Measurements from ENCODE around the gene JARID2. TPM values are rescaled to one million over a fixed set of nuclear protein-coding genes. Genes with fewer than 3 reads are reported as not detected.

Gene JARID2
- total RNA-seq, 1 experiment from 2014 or later, result 180 TPM

DNA sequence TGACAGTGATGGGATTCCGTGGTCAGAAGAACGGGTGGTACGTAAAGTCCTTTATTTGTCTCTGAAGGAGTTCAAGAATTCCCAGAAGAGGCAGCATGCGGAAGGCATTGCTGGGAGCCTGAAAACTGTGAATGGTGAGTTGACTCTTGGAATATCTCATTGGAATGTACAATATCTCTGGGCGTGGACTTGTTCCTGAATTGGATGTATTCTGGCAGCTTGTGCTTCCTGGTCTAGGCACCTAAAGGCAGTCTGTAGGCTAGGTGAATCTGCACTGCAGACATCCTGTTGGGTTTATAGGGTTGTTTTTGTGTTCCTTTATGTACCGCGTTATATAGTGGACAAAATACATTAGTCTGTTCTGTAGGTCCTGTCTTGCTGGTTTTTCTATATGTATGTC is 128.2 kb downstream of the JARID2 start:
- Mint-ChIP-seq H3K36me3 (peaks cover 11% of the 10 kb centered on the region), H3K27me3 (ENCODE audit: low read depth) (no peaks in the 10 kb centered on the region), H3K27ac (no peak overlapping the region), H3K4me3 (no peak overlapping the region), H3K4me1 (peaks cover 59% of the 10 kb centered on the region), H3K9me3 (no peaks in the 10 kb centered on the region)
- ChIA-PET CTCF (no interaction called here), POLR2A (no interaction called here)
- no peak for DNase-seq (ENCODE audit: low spot score)
- TF ChIP-seq GABPB1 (CRISPR knock-in tag; IDR thresholded peaks at IDR 0.05), result no peak
- no peak for TF ChIP-seq JAZF1 (CRISPR knock-in tag; IDR thresholded peaks at IDR 0.05)
- TF ChIP-seq ELF4 (CRISPR knock-in tag; IDR thresholded peaks at IDR 0.05; ENCODE audit: low read depth), result no peak
- TF ChIP-seq RORB (CRISPR knock-in tag; IDR thresholded peaks at IDR 0.05), result no peak
- TF ChIP-seq, protein P1, sequence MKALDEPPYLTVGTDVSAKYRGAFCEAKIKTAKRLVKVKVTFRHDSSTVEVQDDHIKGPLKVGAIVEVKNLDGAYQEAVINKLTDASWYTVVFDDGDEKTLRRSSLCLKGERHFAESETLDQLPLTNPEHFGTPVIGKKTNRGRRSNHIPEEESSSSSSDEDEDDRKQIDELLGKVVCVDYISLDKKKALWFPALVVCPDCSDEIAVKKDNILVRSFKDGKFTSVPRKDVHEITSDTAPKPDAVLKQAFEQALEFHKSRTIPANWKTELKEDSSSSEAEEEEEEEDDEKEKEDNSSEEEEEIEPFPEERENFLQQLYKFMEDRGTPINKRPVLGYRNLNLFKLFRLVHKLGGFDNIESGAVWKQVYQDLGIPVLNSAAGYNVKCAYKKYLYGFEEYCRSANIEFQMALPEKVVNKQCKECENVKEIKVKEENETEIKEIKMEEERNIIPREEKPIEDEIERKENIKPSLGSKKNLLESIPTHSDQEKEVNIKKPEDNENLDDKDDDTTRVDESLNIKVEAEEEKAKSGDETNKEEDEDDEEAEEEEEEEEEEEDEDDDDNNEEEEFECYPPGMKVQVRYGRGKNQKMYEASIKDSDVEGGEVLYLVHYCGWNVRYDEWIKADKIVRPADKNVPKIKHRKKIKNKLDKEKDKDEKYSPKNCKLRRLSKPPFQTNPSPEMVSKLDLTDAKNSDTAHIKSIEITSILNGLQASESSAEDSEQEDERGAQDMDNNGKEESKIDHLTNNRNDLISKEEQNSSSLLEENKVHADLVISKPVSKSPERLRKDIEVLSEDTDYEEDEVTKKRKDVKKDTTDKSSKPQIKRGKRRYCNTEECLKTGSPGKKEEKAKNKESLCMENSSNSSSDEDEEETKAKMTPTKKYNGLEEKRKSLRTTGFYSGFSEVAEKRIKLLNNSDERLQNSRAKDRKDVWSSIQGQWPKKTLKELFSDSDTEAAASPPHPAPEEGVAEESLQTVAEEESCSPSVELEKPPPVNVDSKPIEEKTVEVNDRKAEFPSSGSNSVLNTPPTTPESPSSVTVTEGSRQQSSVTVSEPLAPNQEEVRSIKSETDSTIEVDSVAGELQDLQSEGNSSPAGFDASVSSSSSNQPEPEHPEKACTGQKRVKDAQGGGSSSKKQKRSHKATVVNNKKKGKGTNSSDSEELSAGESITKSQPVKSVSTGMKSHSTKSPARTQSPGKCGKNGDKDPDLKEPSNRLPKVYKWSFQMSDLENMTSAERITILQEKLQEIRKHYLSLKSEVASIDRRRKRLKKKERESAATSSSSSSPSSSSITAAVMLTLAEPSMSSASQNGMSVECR (CRISPR knock-in tag; IDR thresholded peaks at IDR 0.05; ENCODE audit: borderline replicate concordance), result no peak
- TF ChIP-seq, protein P2, sequence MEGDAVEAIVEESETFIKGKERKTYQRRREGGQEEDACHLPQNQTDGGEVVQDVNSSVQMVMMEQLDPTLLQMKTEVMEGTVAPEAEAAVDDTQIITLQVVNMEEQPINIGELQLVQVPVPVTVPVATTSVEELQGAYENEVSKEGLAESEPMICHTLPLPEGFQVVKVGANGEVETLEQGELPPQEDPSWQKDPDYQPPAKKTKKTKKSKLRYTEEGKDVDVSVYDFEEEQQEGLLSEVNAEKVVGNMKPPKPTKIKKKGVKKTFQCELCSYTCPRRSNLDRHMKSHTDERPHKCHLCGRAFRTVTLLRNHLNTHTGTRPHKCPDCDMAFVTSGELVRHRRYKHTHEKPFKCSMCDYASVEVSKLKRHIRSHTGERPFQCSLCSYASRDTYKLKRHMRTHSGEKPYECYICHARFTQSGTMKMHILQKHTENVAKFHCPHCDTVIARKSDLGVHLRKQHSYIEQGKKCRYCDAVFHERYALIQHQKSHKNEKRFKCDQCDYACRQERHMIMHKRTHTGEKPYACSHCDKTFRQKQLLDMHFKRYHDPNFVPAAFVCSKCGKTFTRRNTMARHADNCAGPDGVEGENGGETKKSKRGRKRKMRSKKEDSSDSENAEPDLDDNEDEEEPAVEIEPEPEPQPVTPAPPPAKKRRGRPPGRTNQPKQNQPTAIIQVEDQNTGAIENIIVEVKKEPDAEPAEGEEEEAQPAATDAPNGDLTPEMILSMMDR (IDR thresholded peaks at IDR 0.05), result no peak
- no peak for TF ChIP-seq CBFB (CRISPR knock-in tag; IDR thresholded peaks at IDR 0.05; ENCODE audit: low read depth)
- TF ChIP-seq, protein P3, sequence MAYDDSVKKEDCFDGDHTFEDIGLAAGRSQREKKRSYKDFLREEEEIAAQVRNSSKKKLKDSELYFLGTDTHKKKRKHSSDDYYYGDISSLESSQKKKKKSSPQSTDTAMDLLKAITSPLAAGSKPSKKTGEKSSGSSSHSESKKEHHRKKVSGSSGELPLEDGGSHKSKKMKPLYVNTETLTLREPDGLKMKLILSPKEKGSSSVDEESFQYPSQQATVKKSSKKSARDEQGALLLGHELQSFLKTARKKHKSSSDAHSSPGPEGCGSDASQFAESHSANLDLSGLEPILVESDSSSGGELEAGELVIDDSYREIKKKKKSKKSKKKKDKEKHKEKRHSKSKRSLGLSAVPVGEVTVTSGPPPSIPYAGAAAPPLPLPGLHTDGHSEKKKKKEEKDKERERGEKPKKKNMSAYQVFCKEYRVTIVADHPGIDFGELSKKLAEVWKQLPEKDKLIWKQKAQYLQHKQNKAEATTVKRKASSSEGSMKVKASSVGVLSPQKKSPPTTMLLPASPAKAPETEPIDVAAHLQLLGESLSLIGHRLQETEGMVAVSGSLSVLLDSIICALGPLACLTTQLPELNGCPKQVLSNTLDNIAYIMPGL (CRISPR knock-in tag; IDR thresholded peaks at IDR 0.05), result no peak
- TF ChIP-seq NFATC4 (CRISPR knock-in tag; IDR thresholded peaks at IDR 0.05), result no peak
- TF ChIP-seq MYBL2 (CRISPR knock-in tag; IDR thresholded peaks at IDR 0.05), result no peak
- TF ChIP-seq ZNF121 (CRISPR knock-in tag; IDR thresholded peaks at IDR 0.05), result no peak
- TF ChIP-seq TP53 (CRISPR knock-in tag; IDR thresholded peaks at IDR 0.05), result no peak
- TF ChIP-seq MXD4 (CRISPR knock-in tag; IDR thresholded peaks at IDR 0.05; ENCODE audit: borderline replicate concordance), result no peak
- TF ChIP-seq, protein P4, sequence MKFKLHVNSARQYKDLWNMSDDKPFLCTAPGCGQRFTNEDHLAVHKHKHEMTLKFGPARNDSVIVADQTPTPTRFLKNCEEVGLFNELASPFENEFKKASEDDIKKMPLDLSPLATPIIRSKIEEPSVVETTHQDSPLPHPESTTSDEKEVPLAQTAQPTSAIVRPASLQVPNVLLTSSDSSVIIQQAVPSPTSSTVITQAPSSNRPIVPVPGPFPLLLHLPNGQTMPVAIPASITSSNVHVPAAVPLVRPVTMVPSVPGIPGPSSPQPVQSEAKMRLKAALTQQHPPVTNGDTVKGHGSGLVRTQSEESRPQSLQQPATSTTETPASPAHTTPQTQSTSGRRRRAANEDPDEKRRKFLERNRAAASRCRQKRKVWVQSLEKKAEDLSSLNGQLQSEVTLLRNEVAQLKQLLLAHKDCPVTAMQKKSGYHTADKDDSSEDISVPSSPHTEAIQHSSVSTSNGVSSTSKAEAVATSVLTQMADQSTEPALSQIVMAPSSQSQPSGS (CRISPR knock-in tag; IDR thresholded peaks at IDR 0.05; ENCODE audit: borderline replicate concordance, low read depth), result no peak
- TF ChIP-seq, protein P5, sequence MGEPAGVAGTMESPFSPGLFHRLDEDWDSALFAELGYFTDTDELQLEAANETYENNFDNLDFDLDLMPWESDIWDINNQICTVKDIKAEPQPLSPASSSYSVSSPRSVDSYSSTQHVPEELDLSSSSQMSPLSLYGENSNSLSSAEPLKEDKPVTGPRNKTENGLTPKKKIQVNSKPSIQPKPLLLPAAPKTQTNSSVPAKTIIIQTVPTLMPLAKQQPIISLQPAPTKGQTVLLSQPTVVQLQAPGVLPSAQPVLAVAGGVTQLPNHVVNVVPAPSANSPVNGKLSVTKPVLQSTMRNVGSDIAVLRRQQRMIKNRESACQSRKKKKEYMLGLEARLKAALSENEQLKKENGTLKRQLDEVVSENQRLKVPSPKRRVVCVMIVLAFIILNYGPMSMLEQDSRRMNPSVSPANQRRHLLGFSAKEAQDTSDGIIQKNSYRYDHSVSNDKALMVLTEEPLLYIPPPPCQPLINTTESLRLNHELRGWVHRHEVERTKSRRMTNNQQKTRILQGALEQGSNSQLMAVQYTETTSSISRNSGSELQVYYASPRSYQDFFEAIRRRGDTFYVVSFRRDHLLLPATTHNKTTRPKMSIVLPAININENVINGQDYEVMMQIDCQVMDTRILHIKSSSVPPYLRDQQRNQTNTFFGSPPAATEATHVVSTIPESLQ (CRISPR knock-in tag; IDR thresholded peaks at IDR 0.05), result no peak
- no peak for TF ChIP-seq SP1 (CRISPR knock-in tag; conservative IDR thresholded peaks at IDR 0.05)
- no peak for TF ChIP-seq TEAD1 (CRISPR knock-in tag; IDR thresholded peaks at IDR 0.05)
- TF ChIP-seq HMGA2 (CRISPR knock-in tag; IDR thresholded peaks at IDR 0.05), result no peak
- TF ChIP-seq, protein P6, sequence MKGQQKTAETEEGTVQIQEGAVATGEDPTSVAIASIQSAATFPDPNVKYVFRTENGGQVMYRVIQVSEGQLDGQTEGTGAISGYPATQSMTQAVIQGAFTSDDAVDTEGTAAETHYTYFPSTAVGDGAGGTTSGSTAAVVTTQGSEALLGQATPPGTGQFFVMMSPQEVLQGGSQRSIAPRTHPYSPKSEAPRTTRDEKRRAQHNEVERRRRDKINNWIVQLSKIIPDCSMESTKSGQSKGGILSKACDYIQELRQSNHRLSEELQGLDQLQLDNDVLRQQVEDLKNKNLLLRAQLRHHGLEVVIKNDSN (CRISPR knock-in tag; IDR thresholded peaks at IDR 0.05), result no peak
- TF ChIP-seq, protein P7, sequence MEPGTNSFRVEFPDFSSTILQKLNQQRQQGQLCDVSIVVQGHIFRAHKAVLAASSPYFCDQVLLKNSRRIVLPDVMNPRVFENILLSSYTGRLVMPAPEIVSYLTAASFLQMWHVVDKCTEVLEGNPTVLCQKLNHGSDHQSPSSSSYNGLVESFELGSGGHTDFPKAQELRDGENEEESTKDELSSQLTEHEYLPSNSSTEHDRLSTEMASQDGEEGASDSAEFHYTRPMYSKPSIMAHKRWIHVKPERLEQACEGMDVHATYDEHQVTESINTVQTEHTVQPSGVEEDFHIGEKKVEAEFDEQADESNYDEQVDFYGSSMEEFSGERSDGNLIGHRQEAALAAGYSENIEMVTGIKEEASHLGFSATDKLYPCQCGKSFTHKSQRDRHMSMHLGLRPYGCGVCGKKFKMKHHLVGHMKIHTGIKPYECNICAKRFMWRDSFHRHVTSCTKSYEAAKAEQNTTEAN (CRISPR knock-in tag; IDR thresholded peaks at IDR 0.05), result no peak
- no peak for ATAC-seq

Data from WTC11 (cell line).